ENCODE data around the gene NT5DC3.
"Not testable (repeated sequence)": the region's sequence is repeated elsewhere in the genome, so short reads cannot be mapped to it uniquely, and the experiment has no call there.

The NT5DC3 gene

GRCh38 chr12:103809639-103810038, 31.4 kb downstream of the NT5DC3 start:
- not testable (repeated sequence) for DNase-seq (ENCODE audit: low read depth)

- DNase-seq (ENCODE audit: low read depth) = no peak
Measured at GRCh38 chr12:103809154-103809553, 31.9 kb downstream of the NT5DC3 start.

- DNase-seq (ENCODE audit: low read depth) = no peak
Measured at GRCh38 chr12:103808239-103808880, 32.7 kb downstream of the NT5DC3 start.

DNA sequence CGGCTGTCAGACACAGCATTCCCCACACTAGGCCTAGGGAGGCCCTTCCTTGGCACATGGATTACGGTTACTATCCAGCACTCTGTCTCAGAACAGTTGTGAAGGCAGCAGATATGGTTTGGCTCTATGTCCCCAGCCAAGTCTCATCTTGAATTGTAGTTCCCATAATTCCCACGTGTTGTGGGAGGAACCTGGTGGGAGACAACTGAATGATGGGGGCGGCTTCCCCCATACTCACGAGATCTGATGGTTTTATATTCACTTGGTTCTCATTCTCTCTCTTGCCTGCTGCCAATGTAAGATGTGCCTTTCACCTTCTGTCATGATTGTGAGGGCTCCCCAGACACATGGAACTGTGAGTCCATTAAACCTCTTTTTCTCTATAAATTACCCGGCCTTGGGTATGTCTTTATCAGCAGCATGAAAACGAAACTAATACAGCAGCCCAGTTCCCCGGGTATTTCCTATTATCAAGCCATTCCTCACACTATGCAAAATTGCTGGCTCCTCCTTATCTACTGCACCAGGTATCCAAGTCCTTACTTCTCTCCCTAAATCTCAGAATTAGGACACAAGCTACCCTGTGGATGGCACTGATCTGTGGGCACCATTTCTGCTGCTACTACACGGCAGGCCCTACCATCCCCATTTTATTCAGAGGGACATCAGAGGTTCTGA, 33.3 kb downstream of the NT5DC3 start:
- no peak for DNase-seq (ENCODE audit: low read depth)

GRCh38 chr12:103806803-103807202, 34.2 kb downstream of the NT5DC3 start:
- no peak for DNase-seq (ENCODE audit: low read depth)

- no peak for DNase-seq (ENCODE audit: low read depth)
Measured at GRCh38 chr12:103805655-103806360, 35.2 kb downstream of the NT5DC3 start.

DNA sequence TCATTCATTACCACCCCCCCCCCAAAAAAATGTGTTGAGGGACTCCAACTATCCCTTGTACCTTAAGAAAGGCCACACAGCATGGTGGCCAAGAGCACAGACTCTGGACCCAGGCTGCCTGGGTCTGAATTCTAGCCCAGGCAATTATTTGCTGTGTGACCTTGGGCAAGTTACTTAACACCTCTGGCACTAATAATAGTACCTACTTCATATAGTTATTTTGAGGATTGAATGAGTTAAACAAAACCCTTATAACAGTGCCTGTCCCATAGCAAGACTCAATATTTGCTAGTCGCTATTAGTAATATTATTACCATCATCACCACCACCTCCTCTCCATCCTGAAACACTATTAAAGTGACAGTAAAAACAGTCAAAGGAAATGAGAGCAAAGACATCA, 37.2 kb downstream of the NT5DC3 start:
- no peak for DNase-seq (ENCODE audit: low read depth)

DNA sequence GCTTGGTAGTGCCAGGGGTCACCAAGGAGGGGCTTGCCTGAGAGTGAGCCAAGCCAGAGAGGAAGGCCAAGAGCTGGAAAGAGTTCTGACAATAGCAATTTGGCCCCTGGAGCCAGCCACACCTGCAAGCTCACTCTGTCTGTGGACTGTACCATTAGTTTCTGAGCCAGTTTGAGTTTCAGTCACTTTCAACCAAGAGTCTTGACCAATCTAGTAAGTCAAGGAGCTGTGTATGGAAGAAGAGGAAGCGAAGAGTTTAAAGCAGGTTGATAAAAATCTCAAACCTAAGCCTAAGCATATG, 38.5 kb downstream of the NT5DC3 start:
- DNase-seq (ENCODE audit: low read depth) = no peak

DNA sequence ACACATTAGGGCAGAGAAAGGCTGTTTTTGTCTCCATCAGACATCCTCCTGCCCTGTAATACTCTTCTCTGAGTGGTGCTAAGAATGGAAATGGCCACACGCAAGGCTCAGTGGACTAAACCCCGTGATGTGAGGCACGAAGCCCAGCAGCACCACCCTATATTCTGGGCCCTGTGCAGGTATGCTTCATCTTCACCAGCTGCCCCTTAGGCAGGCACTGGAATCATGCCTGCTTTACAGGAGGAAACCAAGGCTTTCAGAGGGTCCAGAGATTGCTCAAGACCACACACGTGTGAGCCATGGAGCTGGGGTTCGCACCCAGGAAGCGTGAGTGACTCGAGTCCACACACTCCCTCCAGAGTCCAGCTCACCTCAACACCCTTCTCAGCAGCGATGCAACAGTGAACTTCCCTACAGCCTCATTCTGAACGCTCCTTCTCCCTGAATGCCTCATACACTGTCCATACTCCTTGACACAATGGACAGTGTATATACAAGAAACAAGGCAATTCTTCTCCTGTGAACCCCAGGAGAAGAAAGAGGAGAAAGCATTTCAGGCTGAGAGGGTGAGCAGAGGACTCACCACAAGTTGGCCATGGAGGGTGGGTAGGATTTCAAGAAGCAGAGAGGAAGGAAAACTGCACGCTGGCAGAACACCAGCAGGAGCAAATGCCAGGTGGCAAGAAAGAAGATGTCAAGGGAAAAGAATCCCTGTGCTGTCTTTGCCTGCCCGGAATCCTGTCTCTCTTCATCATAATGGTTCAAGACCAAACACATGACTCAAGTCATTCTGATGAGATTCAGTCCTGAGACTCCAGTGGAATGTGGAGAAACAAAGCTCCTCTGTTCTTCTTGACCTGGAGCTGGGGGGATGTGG, 39.1 kb downstream of the NT5DC3 start:
- peak; percentile 59 for DNase-seq (ENCODE audit: low read depth)

- DNase-seq (ENCODE audit: low read depth) = peak; percentile 39
Measured at GRCh38 chr12:103799857-103800771, 40.9 kb downstream of the NT5DC3 start.

GRCh38 chr12:103799504-103799856, 41.6 kb downstream of the NT5DC3 start:
- no peak for DNase-seq (ENCODE audit: low read depth)

- no peak for DNase-seq (ENCODE audit: low read depth)
Measured at GRCh38 chr12:103798586-103798985, 42.4 kb downstream of the NT5DC3 start.

DNA sequence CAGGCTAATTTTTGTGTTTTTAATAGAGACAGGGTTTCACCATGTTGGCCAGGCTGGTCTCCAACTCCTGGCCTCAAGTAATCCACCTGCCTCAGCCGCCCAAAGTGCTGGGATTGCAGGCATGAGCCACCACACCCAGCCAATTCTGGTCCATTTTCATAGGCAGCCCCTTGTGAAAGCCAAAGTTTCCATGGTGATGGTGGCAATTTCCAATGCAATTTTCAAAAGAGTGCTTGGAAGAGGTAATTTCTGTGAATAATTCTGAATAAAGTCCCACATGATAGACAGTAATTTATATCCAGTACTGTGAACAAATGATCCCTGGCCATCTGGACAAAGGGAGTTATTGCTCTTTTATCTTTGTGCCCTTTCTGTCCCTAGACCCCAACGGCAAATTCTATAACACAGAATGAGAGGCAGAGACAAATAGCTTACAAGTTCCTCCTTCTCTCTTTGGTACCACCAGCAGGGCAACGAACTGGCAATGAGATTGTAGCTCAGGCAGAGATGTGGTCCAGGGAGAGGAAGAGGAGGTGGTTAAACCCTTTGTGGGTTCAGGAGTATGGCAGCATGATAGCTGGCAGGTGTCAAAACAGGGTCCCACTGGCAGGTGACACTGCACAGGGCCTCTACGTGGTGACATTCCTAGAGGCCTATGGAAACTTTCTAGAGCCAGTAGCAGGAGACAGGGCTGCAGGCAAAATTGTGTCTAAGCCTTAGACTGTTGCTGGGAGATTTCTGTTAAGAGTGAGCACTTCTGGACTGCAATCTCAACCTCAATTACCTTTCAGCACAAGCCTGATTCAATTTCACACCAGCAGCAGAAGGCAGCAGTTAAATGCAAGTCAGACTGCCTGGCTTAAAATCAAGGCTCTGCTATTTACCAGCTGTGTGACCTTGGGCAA, 46.5 kb downstream of the NT5DC3 start:
- no peak for DNase-seq (ENCODE audit: low read depth)

DNA sequence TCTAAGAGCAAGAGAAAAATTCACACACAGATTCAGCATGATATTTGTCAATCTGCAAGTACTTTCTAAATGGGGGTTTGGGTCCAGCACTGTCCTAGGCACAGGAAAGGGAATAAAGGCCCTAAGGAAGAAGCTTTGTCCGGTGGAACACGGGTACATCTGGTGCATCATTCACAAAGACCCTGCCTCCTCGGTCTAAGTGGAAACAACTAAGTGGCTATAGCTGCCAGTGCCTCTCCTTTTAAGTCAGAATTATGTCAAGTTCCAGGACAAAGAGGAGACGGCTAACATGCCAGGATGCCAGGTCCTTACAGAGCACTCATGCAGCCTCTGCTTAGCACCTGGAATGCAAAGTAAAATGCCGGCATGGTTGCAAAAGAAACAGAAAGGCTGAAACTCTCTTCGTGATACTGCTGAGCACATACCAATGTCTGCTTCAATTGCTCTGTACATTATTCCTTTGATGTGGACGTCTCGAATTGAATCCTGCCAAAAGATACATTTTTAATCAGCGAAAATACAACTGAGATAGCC, 47.5 kb downstream of the NT5DC3 start:
- DNase-seq (ENCODE audit: low read depth) = no peak

- no peak for DNase-seq (ENCODE audit: low read depth)
Measured at GRCh38 chr12:103793046-103793445, 48.0 kb downstream of the NT5DC3 start.

DNA sequence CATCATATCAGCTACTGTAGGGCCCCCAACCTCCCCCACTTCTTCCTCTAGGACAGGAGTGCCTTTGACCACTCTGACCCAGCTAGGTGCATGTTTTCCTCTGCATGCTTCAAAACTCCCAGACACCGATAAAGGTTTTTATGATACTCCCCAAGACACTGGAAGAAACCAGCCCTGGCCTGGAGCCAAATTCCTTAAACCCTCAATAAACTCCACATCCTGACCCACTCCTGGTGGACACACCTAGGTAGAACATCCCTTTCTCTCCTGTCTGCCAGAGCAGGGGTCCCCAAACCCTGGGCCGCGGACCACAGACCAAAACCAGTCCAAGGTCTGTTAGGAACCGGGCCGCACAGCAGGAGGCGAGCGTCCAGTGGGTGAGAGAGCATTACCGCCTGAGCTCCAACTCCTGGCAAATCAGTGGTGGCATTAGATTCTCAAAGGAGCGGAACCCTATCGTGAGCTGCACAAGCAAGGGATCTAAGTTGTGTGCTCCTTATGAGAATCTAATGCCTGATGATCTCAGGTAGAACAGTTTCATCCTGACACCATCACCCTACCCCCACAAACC, 49.6 kb downstream of the NT5DC3 start:
- DNase-seq (ENCODE audit: low read depth) = peak; percentile 22

GRCh38 chr12:103786201-103786600, 54.8 kb downstream of the NT5DC3 start:
- DNase-seq (ENCODE audit: low read depth) = no peak

- DNase-seq (ENCODE audit: low read depth) = no peak
Measured at GRCh38 chr12:103785243-103786031, 55.6 kb downstream of the NT5DC3 start.

Data from ELR (cell line).